SK-N-SH treated with all-trans-retinoic acid at 6 μM for 48 hours (cell line): ENCODE results near the gene ATP4B.

Experiments
- ARNTL ChIP-seq: fragments of 450-650 bp; formaldehyde crosslinking; IDR thresholded peaks from 2 replicates; pipeline ENCODE4 v1.5.0; 2020; ENCODE audit warnings: low read depth, mild to moderate bottlenecking, moderate library complexity, borderline replicate concordance
- CREB5 ChIP-seq: fragments of 250-450 bp; sonication (Bioruptor Pico); IDR thresholded peaks from 2 replicates; pipeline ENCODE4 v1.5.1; 2020; ENCODE audit warnings: low read depth, mild to moderate bottlenecking, moderate library complexity
- ESRRG ChIP-seq: fragments of 250-450 bp; sonication (Bioruptor Pico); IDR thresholded peaks from 2 replicates; pipeline ENCODE4 v1.6.1; 2021; ENCODE audit warnings: mild to moderate bottlenecking
- PATZ1 ChIP-seq: fragments of 250-450 bp; sonication (Bioruptor Pico); IDR thresholded peaks from 2 replicates; pipeline ENCODE4 v1.8.0; 2020; ENCODE audit warnings: mild to moderate bottlenecking, moderate library complexity, borderline replicate concordance
- ZFP3 ChIP-seq: fragments of 250-450 bp; sonication (Bioruptor Pico); IDR thresholded peaks from 2 replicates; pipeline ENCODE4 v1.5.0; 2020; ENCODE audit warnings: mild to moderate bottlenecking, moderate library complexity
- ZFP30 ChIP-seq: fragments of 450-650 bp; formaldehyde crosslinking; IDR thresholded peaks from 2 replicates; pipeline ENCODE4 v1.5.0; 2022; ENCODE audit warnings: mild to moderate bottlenecking, moderate library complexity
- ZNF70 ChIP-seq: fragments of 450-650 bp; formaldehyde crosslinking; IDR thresholded peaks from 2 replicates; pipeline ENCODE4 v1.5.0; 2020; ENCODE audit warnings: mild to moderate bottlenecking, moderate library complexity
- ZNF8 ChIP-seq: fragments of 450-650 bp; formaldehyde crosslinking; IDR thresholded peaks from 2 replicates; pipeline ENCODE4 v1.5.0; 2020; ENCODE audit warnings: mild to moderate bottlenecking, moderate library complexity

- TF ChIP-seq ZFP30 (CRISPR knock-in tag), result no peak
- TF ChIP-seq ESRRG, result no peak
- no peak for TF ChIP-seq PATZ1 (CRISPR knock-in tag)
- no peak for TF ChIP-seq ARNTL (CRISPR knock-in tag)
- no peak for TF ChIP-seq ZNF70 (CRISPR knock-in tag)
- no peak for TF ChIP-seq ZFP3 (CRISPR knock-in tag)
- TF ChIP-seq ZNF8 (CRISPR knock-in tag), result no peak
- TF ChIP-seq CREB5 (CRISPR knock-in tag), result no peak
These were observed 1.9 kb downstream of the ATP4B start for GRCh38 chr13:113656003-113656588.
